Fibroblast of pulmonary artery (primary cell): Measurements from ENCODE around the gene ISY1.
A peak's percentile ranks its signal among the peaks of the same experiment; 100 is the strongest.

Experiments
- DNase-seq: peaks from one replicate; pipeline ENCODE4 v3.0.0-alpha.2; 2010; ENCODE audit warnings: low read depth
- H3K4me3 ChIP-seq: replicated peaks from 2 replicates; pipeline ENCODE4 v1.5.1; 2011; ENCODE audit warnings: low read depth, mild to moderate bottlenecking, control low read depth, low read length, moderate library complexity
- CTCF ChIP-seq: IDR thresholded peaks from 2 replicates; pipeline ENCODE4 v1.5.1; 2011; ENCODE audit warnings: mild to moderate bottlenecking, control low read depth, low read length, inconsistent platforms; ENCODE audit errors: missing control alignments

The ISY1 gene

DNA sequence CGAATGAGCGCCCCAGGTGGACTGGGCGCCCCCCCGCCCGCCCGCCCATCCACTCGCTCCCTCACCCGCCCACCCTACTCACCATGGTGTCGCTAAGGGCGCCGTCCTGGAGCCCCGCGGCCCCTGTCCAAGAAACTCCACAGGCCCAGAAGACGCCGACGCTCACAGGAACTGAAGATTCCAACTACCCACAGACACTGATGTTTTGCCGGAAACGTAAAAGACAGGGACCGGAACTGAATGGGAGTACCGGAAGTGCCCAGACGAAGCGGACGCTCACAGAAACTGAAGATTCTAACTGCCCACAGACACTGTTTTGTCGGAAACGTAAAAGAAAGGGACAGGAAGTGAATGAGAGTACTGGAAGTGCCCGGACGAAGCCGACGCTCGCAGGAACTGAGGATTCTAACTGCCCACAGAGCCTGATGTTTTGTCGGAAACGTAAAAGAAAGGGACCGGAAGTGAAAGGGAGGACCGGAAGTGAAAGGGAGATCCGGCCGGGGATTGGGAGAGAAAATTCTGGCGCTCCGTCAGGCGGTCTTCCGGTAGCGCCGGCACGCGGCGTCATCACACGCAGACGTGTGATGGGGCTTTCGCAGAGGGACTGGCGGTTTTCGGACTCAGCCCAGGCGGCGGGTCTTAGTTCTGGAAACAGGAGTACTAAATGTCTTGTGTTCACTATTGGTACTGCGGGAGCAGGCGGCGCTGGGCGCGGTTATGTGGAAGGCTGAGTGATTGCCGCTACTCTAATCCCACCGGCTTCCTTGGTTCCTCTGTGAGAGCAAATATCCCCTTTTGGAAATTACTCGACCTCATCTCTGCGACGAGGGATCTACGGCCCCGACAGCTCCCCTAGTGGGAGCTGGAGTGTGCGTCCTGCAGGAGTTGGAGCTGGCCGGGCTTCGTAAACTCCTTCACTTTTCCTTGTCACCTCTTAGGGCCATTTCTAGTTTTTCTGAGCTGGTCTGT is at the start of gene ISY1:
TSS of gene ISY1 (minus strand) at position 173 of the 969 bp plus-strand sequence. CDS start at position 85, 88 bp downstream.
- peak; percentile 98 for DNase-seq
- TF ChIP-seq CTCF = peak; percentile 82
- H3K4me3 ChIP-seq = peak within 1 kb of the TSS; percentile 80

- no peak overlapping the region for H3K4me3 ChIP-seq
- no peak for TF ChIP-seq CTCF
- DNase-seq = no peak
Observed at GRCh38 chr3:129207479-129207878, 46.6 kb upstream of the ISY1 start.

- DNase-seq = no peak
- no peak for TF ChIP-seq CTCF
- no peak overlapping the region for H3K4me3 ChIP-seq
Observed at GRCh38 chr3:129205109-129205832, 44.4 kb upstream of the ISY1 start.

GRCh38 chr3:129204473-129204872 is 43.6 kb upstream of the ISY1 start:
- H3K4me3 ChIP-seq = no peak overlapping the region
- TF ChIP-seq CTCF = no peak
- DNase-seq = no peak

DNA sequence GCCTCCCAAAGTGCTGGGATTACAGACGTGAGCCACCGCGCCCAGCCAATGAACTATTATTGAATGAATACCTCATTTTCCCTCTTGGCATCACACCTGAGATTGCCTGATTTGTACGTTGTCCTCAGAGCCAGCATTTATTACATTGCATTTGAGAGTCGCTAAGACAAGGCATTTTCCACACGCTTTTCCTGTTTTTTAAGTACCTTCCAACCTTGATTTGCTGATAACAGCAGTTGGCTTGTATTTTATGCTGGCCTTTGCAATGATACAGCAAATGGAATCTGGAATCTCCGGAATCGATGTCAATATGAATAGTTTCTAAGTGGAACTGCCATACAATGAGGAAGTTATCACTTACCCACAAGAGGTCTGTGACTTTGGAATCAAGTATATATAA is 38.5 kb upstream of the ISY1 start:
- no peak overlapping the region for H3K4me3 ChIP-seq
- TF ChIP-seq CTCF = no peak
- no peak for DNase-seq

GRCh38 chr3:129197321-129197720 is 36.5 kb upstream of the ISY1 start:
- DNase-seq = no peak
- H3K4me3 ChIP-seq = no peak overlapping the region
- no peak for TF ChIP-seq CTCF
